ENCODE measurements around the gene IQSEC2. TPM values are rescaled to one million over a fixed set of nuclear protein-coding genes. Genes with fewer than 3 reads are reported as not detected.

Gene IQSEC2
- total and polyA plus RNA-seq, 3 donors from 2014 or later, result 15.6 to 19.9 (median 19.3) TPM

DNA sequence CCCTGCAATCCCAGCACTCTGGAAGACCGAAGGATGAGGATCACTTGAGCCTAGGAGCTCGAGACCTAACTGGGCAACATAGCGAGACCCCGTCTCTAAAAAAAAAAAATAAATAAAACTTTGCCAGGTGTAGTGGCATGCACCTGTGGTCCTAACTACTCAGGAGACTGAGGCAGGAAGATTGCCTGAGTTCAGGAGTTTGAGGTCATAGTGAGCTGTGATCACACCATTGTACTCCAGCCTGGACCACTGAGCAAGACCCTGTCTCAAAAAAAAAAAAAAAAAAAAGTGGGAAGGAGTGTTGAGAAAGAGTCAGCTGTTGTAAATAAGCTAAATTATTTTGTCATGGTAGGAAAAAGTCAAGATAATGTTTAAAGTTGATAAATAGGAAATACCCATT, 27.5 kb upstream of the IQSEC2 start:
- H3K36me3 ChIP-seq (ENCODE audit: low read depth, missing control alignments), result no peaks in the 10 kb centered on the region
- 100% methylated on average over 1 to 4 of the region's 4 CpGs for WGBS, 2 donors
- no peak overlapping the region for H3K4me3 ChIP-seq
- H3K4me1 ChIP-seq, result no peaks in the 10 kb centered on the region
- no peaks in the 10 kb centered on the region for H3K9me3 ChIP-seq
- H3K27ac ChIP-seq, result no peak overlapping the region
- intact Hi-C loops (cut with DNase I; ENCODE audit: low total_unique reads), result no loop called here
- H3K27me3 ChIP-seq, result no peaks in the 10 kb centered on the region
- DNase-seq, result no peak
- no peak for TF ChIP-seq POLR2A (IDR thresholded peaks at IDR 0.05)
- TF ChIP-seq, protein P1, sequence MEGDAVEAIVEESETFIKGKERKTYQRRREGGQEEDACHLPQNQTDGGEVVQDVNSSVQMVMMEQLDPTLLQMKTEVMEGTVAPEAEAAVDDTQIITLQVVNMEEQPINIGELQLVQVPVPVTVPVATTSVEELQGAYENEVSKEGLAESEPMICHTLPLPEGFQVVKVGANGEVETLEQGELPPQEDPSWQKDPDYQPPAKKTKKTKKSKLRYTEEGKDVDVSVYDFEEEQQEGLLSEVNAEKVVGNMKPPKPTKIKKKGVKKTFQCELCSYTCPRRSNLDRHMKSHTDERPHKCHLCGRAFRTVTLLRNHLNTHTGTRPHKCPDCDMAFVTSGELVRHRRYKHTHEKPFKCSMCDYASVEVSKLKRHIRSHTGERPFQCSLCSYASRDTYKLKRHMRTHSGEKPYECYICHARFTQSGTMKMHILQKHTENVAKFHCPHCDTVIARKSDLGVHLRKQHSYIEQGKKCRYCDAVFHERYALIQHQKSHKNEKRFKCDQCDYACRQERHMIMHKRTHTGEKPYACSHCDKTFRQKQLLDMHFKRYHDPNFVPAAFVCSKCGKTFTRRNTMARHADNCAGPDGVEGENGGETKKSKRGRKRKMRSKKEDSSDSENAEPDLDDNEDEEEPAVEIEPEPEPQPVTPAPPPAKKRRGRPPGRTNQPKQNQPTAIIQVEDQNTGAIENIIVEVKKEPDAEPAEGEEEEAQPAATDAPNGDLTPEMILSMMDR (IDR thresholded peaks at IDR 0.05), result no peak

DNA sequence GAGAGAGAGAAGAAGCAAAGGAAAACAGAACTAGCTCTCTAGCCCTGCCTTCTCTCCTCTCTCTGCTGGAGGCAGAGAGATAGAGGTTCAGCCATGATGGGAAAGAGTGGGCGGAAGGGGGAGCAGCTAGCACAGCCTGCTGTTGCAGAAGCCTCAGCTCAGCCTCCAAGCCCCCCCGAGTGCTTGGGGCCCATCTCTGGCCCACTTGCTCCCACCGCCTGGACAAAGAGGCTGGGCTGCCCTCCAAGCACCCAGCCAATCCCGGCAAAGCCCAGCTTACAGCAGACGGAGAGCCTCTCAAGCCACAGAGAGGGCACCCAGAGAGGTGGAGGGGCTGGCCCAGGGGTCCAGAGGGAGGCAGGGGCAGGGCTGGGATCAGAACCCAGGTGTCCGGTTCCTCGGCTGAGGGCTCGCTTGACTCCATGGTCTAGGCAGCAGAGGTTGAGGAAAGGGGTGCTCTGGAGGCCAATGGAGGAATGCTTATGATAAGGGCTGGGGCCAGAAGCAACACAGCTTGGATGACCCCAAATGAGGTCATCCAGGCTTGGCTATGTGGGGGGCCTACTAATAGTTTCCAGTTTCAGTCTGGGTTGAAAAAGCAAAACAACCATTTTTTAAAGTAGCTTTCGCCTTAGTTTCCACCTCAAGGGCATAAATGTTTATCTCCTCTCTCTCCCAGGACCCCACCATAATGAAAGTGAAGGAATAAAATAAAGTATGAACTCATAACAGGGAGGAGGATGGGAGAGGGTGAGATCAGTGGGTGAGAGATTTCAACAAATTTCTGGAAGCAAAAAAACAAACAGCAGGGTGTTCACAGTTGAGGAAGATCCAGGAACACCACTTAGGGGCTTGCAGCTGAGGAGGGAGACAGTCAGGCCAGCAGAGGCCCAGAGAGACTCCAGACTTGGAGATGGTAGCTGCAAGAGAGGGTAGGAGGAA, 24.9 kb upstream of the IQSEC2 start:
- no peaks in the 10 kb centered on the region for H3K9me3 ChIP-seq
- WGBS, 2 donors, result 52 to 67% methylated on average over 4 to 8 of the region's 9 CpGs
- no peak overlapping the region for H3K27ac ChIP-seq
- H3K4me3 ChIP-seq, result no peak overlapping the region
- intact Hi-C loops (cut with DNase I; ENCODE audit: low total_unique reads), result no loop called here
- no peaks in the 10 kb centered on the region for H3K36me3 ChIP-seq (ENCODE audit: low read depth, missing control alignments)
- TF ChIP-seq, protein P1 (IDR thresholded peaks at IDR 0.05), result no peak
- TF ChIP-seq POLR2A (IDR thresholded peaks at IDR 0.05), result no peak
- DNase-seq, result no peak
- no peaks in the 10 kb centered on the region for H3K27me3 ChIP-seq
- no peaks in the 10 kb centered on the region for H3K4me1 ChIP-seq

DNA sequence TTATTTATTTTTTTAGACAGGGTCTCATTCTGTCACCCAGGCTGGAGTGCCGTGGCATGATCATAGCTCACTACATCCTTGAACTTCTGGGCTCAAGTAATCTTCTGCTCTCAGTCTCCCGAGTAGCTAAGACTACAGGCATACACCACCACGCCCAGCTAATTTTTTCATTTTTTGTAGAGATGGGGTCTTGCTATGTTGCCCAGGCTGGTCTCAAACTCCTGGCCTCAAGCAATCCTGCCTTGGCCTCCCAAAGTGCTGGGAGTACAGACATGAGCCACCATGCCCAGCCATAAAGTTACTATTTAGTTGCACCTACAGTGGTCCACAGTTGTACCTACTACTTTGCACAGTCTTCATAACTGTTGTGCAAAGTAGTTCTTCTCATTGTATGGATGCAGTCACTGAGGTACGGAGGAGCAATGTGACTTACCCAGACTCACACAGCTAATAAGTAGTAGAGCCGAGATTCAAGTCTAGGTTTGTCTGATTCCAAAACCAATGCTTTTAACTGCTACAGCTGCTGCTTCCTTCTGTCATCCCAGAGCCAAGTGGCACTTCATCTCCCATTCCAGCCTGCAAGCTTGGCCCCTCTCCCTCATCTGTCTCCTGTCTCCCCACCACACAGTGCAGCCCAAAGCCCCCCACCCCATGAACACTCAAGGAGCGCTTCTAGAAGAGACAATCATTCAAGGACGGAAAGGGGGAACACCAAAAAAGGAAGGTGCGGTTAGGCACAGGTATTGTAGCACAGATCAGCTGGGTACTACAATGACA, 24.0 kb upstream of the IQSEC2 start:
- TF ChIP-seq POLR2A (IDR thresholded peaks at IDR 0.05), result no peak
- TF ChIP-seq, protein P1 (IDR thresholded peaks at IDR 0.05), result no peak
- intact Hi-C loops (cut with DNase I; ENCODE audit: low total_unique reads), result no loop called here
- Histone ChIP-seq H3K27me3 (no peaks in the 10 kb centered on the region), H3K36me3 (ENCODE audit: low read depth, missing control alignments) (no peaks in the 10 kb centered on the region), H3K27ac (no peak overlapping the region), H3K4me3 (no peak overlapping the region), H3K9me3 (no peaks in the 10 kb centered on the region), H3K4me1 (no peaks in the 10 kb centered on the region)
- 87 to 88% methylated on average over 5 to 8 of the region's 8 CpGs for WGBS, 2 donors
- no peak for DNase-seq

DNA sequence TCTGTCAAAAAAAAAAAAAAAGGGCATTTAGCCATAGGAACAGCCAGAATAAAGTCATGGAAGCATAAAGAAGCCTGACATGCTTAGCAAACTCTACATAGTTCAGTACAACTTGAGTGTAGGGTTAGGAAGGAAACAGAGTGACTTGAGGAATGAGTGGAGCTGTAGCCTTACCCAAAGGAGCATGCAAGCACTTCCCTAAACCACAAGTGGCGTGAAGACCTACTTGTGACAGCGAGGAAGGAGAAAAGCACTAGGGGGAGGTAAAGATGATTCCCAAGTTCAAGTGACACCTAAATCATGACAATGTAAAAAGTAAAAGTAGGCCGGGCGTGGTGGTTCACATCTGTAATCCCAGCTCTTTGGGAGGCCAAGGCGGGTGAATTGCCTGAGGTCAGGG, 21.8 kb upstream of the IQSEC2 start:
- 94% methylated on average over 5 of the region's 5 CpGs for WGBS, 2 donors
- Histone ChIP-seq H3K9me3 (no peaks in the 10 kb centered on the region), H3K27me3 (no peaks in the 10 kb centered on the region), H3K36me3 (ENCODE audit: low read depth, missing control alignments) (no peaks in the 10 kb centered on the region), H3K4me1 (no peaks in the 10 kb centered on the region), H3K4me3 (no peak overlapping the region), H3K27ac (no peak overlapping the region)
- no peak for TF ChIP-seq POLR2A (IDR thresholded peaks at IDR 0.05)
- TF ChIP-seq, protein P1 (IDR thresholded peaks at IDR 0.05), result no peak
- intact Hi-C loops (cut with DNase I; ENCODE audit: low total_unique reads), result no loop called here
- no peak for DNase-seq
